HL-60 (cell line): ENCODE results near the gene PLCD1.

Experiments
- GABPA ChIP-seq: IDR thresholded peaks from 2 replicates; pipeline ENCODE4 v1.6.1; 2012; ENCODE audit warnings: low read depth
- POLR2AphosphoS5 ChIP-seq: IDR thresholded peaks from 2 replicates; pipeline ENCODE4 v1.6.1; 2012; ENCODE audit warnings: low read depth
- REST ChIP-seq: IDR thresholded peaks from 2 replicates; pipeline ENCODE4 v1.6.1; 2012; ENCODE audit warnings: low read depth; ENCODE audit not compliant: insufficient replicate concordance
- SPI1 ChIP-seq: IDR thresholded peaks from 2 replicates; pipeline ENCODE4 v1.6.1; 2012; ENCODE audit warnings: low read depth, mild to moderate bottlenecking, borderline replicate concordance
- TF ChIP-seq, protein P1 (sequence below): IDR thresholded peaks from one replicate; pipeline ENCODE4 v1.5.1; 2011; ENCODE audit warnings: low read length, control low read depth, inconsistent platforms; ENCODE audit not compliant: insufficient read depth

- TF ChIP-seq, protein P1, sequence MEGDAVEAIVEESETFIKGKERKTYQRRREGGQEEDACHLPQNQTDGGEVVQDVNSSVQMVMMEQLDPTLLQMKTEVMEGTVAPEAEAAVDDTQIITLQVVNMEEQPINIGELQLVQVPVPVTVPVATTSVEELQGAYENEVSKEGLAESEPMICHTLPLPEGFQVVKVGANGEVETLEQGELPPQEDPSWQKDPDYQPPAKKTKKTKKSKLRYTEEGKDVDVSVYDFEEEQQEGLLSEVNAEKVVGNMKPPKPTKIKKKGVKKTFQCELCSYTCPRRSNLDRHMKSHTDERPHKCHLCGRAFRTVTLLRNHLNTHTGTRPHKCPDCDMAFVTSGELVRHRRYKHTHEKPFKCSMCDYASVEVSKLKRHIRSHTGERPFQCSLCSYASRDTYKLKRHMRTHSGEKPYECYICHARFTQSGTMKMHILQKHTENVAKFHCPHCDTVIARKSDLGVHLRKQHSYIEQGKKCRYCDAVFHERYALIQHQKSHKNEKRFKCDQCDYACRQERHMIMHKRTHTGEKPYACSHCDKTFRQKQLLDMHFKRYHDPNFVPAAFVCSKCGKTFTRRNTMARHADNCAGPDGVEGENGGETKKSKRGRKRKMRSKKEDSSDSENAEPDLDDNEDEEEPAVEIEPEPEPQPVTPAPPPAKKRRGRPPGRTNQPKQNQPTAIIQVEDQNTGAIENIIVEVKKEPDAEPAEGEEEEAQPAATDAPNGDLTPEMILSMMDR, result no peak
- TF ChIP-seq POLR2AphosphoS5 (no peak), REST (no peak), GABPA (no peak), SPI1 (no peak)
Measured at GRCh38 chr3:38038447-38038911, 9.0 kb upstream of the PLCD1 start.
